ENCODE data around the gene PIANP.
"Not testable (repeated sequence)": the region's sequence is repeated elsewhere in the genome, so short reads cannot be mapped to it uniquely, and the experiment has no call there.

PIANP gene

GRCh38 chr12:6700646-6701051, at the start of gene PIANP:
PIANP (minus strand) TSS chr12:6700815; CDS start chr12:6698061, 2,754 bp downstream.
- peak in 1 of 3 donors; percentile 45 for DNase-seq (ENCODE audit: low read depth in 3 of 3)

DNA sequence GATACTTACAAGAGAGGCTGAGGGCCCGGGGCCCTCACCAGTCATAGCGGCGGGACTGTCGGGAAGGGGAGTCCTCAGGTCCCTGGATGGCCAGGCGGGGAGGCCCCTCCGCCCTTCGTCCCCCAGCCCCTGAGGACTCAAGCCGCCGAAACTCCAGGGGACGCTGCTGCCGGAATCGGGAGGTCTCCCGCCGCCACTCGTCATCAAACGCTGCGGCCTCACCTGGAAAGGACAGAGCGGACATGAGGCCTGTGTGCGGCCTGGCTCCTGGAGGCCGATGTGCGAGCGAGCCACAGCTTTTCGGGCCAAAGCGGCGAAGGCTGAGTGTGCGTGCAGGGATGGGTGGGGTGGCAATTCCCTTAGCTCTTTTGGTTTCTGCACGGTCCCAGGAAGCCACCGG, 48.1 kb upstream of the PIANP start:
- no peak for DNase-seq (ENCODE audit: low read depth in 3 of 3)

GRCh38 chr12:6747216-6747615, 46.6 kb upstream of the PIANP start:
- no peak for DNase-seq (ENCODE audit: low read depth in 3 of 3)

GRCh38 chr12:6745741-6746525, 45.3 kb upstream of the PIANP start:
- DNase-seq (ENCODE audit: low read depth in 3 of 3), result no peak

DNA sequence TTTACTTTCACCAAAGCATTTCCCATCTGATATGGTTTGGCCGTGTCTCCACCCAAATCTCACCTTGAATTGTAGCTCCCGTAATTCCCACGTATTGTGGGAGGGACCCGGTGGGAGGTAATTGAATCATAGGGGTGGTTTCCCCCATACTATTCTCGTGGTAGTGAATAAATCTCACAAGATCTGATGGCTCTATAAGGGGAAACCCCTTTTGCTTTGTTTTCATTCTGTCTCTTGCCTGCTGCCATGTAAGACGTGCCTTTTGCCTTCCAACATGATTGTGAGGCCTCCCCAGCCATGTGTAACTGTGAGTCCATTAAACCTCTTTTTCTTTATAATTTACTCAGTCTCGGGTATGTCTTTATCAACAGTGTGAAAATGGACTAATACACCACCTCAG, 42.7 kb upstream of the PIANP start:
- not testable (repeated sequence) for DNase-seq (ENCODE audit: low read depth in 3 of 3)

- no peak for DNase-seq (ENCODE audit: low read depth in 3 of 3)
Measured at GRCh38 chr12:6742834-6743233, 42.2 kb upstream of the PIANP start.

DNA sequence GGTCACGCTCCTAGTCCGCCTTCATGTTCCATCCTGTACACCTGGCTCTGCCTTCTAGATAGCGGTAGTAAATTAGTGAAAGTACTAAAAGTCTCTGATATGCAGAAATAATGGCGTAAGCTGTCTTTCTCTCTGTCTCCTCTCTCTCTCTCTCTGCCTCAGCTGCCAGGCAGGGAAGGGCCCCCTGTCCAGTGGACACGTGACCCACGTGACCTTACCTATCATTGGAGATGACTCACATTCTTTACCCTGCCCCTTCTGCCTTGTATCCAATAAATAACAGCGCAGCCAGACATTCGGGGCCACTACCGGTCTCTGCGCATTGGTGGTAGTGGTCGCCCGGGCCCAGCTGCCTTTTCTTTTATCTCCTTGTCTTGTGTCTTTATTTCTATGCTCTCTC, 41.5 kb upstream of the PIANP start:
- not testable (repeated sequence) for DNase-seq (ENCODE audit: low read depth in 3 of 3)

DNA sequence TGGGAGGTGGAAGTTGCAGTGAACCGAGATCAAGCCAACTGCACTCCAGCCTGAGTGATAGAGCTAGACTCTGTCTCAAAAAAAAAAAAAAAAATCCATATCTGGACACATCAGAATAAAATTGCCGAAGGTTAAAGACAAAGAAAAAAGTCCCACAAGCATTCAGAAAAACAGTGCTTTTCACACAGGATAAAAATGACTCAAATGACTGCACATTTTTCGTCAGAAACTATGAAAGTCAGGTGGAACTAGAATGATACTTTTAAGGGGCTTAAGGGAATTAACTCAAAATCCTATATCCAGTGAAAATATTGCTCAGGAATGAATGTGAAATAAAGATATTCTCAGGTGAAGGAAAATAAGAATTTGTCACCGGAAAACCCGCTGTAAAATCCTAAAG, 36.1 kb upstream of the PIANP start:
- no peak for DNase-seq (ENCODE audit: low read depth in 3 of 3)

GRCh38 chr12:6735448-6736191, 35.0 kb upstream of the PIANP start:
- no peak for DNase-seq (ENCODE audit: low read depth in 3 of 3)

GRCh38 chr12:6734506-6735387, 34.1 kb upstream of the PIANP start:
- DNase-seq (ENCODE audit: low read depth in 3 of 3), result no peak

DNA sequence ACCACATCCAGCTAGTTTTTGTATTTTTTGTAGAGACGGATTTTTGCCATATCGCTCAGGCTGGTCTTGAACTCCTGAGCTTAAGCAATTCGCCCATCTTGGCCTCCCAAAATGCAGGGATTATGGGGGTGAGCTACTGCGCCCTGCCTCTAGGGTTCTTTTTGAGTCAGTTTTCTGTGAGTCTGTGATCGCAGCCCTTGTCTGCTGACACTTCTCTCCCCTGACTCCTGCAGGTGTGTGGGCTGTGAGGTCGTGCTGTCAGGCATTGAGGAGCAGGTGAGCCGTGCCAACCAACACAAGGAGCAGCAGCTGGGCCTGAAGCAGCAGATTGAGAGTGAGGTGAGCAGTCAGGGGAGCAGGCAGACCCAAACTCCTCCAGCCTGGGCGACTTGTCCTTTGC, 29.6 kb upstream of the PIANP start:
- DNase-seq (ENCODE audit: low read depth in 3 of 3), result no peak

- DNase-seq (ENCODE audit: low read depth in 3 of 3), result no peak
Measured at GRCh38 chr12:6729186-6729585, 28.6 kb upstream of the PIANP start.

DNA sequence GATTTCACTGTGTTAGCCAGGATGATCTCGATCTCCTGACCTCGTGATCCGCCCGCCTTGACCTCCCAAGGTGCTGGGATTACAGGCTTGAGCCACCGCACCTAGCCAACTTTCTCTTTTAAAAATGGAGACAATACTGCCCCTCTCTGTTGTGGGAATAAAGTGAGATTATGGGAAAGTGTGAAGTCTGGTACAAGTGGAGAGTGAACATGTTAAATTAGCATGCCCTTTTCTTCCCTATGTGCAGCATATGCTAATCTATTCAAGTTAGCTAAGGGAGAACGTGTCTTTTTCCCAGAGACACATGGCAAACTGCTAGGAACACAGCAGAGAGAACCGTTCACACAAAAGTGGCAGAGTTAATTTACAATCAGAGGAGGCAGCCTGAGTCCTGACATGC, 24.7 kb upstream of the PIANP start:
- no peak for DNase-seq (ENCODE audit: low read depth in 3 of 3)

DNA sequence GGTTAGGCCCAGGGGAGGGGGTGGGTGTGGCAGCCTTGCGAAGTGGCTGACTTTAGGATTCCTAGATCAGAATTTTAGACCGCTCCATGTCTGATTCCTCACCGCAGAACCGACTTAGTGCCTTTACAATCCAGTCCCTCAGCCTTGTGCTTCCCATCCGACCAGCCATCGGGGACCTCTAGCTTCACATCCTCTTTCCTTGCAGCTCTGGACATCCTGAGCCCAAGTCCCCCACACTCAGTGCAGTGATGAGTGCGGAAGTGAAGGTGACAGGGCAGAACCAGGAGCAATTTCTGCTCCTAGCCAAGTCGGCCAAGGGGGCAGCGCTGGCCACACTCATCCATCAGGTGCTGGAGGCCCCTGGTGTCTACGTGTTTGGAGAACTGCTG, 23.8 kb upstream of the PIANP start:
- no peak for DNase-seq (ENCODE audit: low read depth in 3 of 3)

- DNase-seq (ENCODE audit: low read depth in 3 of 3), result peak; percentile 93 to 97 (median 95)
Measured at GRCh38 chr12:6723607-6724408, 23.2 kb upstream of the PIANP start, which contains the start of gene COPS7A. COPS7A (plus strand) TSS chr12:6724046; CDS start chr12:6724657, 611 bp downstream.

DNA sequence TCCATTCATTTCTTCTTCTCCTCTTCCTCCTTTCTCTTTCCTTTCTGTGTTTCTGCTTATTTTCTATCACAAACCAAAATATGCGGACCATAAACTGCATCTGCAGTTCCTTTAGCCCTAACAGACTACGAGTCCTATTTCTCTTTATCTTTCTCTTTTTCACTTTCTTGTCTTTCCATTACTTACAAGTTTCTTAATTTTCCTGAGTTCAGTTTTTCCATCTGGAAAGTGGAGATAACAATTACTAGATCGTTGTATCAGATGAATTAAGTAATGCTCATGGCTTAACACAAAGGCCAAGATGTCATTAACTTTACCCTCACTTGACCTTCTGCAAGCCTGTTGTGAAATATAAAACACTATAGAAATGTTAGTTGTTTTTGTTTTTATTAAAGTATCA, 22.2 kb upstream of the PIANP start:
- DNase-seq (ENCODE audit: low read depth in 3 of 3), result no peak

DNA sequence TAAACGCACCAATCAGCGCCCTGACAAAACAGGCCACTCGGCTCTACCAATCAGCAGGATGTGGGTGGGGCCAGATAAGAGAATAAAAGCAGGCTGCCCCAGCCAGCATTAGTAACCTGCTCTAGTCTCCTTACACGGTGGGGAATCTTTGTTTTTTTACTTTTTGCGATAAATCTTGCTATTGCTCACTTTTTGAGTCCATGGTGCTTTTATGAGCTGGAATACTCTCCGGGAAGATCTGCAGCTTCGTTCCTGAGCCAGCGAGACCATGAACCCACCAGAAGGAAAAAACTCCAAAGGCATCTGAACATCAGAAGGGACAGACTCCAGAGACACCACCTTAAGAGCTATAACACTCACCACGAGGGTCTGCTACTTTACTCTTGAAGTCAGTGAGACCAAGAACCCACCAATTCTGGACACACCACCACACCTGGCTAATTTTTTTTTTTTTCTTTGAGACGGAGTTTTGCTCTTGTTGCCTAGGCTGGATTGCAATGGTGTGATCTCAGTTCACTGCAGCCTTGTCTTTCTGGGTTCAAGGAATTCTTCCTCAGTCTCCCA, 16.3 kb upstream of the PIANP start:
- DNase-seq (ENCODE audit: low read depth in 3 of 3), result no peak

DNA sequence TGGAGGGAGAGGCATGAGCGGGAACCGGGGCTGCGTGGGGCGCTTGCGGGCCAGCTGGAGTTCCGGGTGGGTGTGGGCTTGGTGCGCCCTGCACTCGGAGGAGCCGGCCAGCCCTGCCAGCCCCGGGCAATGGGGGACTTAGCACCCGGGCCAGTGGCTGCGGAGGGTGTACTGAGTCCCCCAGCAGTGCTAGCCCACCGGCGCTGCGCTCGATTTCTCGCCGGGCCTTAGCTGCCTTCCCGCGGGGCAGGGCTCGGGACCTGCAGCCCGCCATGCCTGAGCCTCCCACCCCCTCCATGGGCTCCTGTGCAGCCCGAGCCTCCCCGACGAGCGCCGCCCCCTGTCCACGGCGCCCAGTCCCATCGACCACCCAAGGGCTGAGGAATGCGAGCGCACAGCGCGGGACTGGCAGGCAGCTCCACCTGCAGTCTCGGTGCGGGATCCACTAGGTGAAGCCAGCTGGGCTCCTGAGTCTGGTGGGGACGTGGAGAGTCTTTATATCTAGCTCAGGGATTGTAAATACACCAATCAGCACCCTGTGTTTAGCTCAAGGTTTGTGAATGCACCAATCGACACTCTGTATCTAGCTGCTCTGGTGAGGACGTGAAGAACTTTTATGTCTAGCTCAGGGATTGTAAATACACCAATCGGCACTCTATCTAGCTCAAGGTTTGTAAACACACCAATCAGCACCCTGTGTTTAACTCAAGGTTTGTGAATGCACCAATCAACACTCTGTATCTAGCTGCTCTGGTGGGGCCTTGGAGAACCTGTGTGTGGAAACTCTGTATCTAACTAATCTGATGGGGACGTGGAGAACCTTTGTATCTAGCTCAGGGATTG, 15.6 kb upstream of the PIANP start:
- not testable (repeated sequence) for DNase-seq (ENCODE audit: low read depth in 3 of 3)

- DNase-seq (ENCODE audit: low read depth in 3 of 3), result no peak
Measured at GRCh38 chr12:6708960-6709394, 8.4 kb upstream of the PIANP start.

DNA sequence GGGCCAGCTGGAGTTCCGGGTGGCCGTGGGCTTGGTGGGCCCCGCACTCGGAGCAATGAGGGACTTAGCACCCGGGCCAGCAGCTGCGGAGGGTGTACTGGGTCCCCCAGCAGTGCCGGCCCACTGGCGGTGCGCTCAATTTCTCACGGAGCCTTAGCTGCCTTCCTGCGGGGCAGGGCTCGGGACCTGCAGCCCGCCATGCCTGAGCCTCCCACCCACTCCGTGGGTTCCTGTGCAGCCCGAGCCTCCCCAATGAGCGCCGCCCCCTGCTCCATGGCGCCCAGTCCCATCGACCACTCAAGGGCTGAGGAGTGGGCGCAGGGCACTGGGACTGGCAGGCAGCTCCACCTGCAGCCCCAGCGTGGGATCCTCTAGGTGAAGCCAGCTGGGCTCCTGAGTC, 7.7 kb upstream of the PIANP start:
- DNase-seq (ENCODE audit: low read depth in 3 of 3), result not testable (repeated sequence)
